ENCODE results near the gene ZNF536.

ZNF536 gene

DNA sequence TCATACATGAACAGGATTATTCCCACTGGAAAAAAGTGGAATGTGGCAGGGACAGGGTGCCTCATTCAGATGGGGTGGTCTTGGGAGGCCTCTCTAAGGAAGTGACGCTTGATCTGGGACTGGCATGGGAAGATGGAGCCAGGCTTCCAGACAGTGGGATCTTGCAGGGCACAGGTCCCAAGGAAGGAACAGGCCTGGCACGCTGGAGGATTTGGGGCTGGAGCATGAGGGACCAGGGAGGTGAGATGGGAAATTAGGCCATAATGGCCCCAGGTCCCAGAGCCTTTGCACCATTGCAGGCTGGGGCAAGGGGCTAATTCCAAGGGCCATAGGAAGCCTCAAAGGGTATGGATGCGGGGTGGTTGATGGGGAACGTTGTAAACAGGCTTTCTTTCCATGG, 9.2 kb downstream of the ZNF536 start:
- Histone ChIP-seq H4K91ac (ENCODE audit: low read length) (no peak overlapping the region), H3K4ac (ENCODE audit: low read depth in 1 of 2, low read length in 2 of 2) (no peak overlapping the region), H2BK12ac (ENCODE audit: low read length in 2 of 2) (no peak overlapping the region), H2BK15ac (ENCODE audit: low read depth, poor library complexity, severe bottlenecking) (no peak overlapping the region), H2BK120ac (ENCODE audit: low read depth, low read length) (no peak overlapping the region), H3K23ac (ENCODE audit: low read length in 2 of 2) (no peak overlapping the region), H4K8ac (ENCODE audit: low read length) (no peak overlapping the region), H3K27me3 (ENCODE audit: control insufficient read depth in 1 of 2, insufficient read depth in 1 of 2, low read length in 2 of 2) (peaks cover 1 to 2% of the 10 kb centered on the region in 2 experiments), H2BK5ac (ENCODE audit: low read depth, low read length, poor library complexity, severe bottlenecking) (no peak overlapping the region), H3K9me3 (ENCODE audit: control insufficient read depth, low read length) (no peaks in the 10 kb centered on the region), H3K9ac (ENCODE audit: low read length) (no peak overlapping the region), H3K14ac (ENCODE audit: low read length in 2 of 2) (no peak overlapping the region), H3K4me1 (ENCODE audit: control insufficient read depth, insufficient read depth, low read depth, low read length) (no peaks in the 10 kb centered on the region), H3K18ac (ENCODE audit: low read depth in 1 of 2, low read length in 2 of 2) (no peak overlapping the region), H3K79me1 (replicated peaks; ENCODE audit: low read length, poor library complexity, severe bottlenecking) (no peaks in the 10 kb centered on the region), H2AK5ac (ENCODE audit: low read length, severe bottlenecking) (no peak overlapping the region), H3K4me2 (ENCODE audit: low read length, poor library complexity, severe bottlenecking) (no peak overlapping the region), H2AFZ (ENCODE audit: low read depth, low read length) (no peak overlapping the region), H3K36me3 (ENCODE audit: control insufficient read depth in 1 of 2, insufficient read depth in 2 of 2, low read depth in 1 of 2, low read length in 2 of 2) (no peaks in the 10 kb centered on the region), H3K4me3 (ENCODE audit: insufficient read depth in 1 of 2, low read depth in 1 of 2, low read length in 2 of 2) (no peak overlapping the region), H3K27ac (ENCODE audit: low read length, poor library complexity, severe bottlenecking) (no peak overlapping the region)
- 59% methylated on average over 4 of the region's 4 CpGs for WGBS
- no peak for DNase-seq

DNA sequence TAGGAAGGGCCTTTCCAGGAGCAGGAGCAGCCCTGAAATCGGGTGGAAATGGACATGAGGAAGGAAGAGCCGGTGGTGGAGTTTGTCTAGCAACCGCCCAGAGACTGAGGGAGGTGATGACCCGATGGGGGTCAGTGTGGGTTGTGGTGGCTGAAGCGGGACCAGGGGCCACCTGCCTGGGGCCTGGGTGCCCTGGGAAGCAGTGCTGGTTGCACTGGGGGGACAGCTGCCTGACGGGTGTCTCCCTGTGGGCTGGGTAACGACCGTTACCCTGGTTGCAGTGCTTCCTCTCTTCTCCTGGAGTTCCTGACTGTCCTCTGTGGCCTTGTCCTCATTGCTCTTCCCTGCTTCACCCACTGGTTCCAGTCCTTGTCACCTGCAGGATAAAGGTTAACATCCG, 13.0 kb downstream of the ZNF536 start:
- Histone ChIP-seq H3K4me3 (ENCODE audit: insufficient read depth in 1 of 2, low read depth in 1 of 2, low read length in 2 of 2) (no peak overlapping the region), H2BK15ac (ENCODE audit: low read depth, poor library complexity, severe bottlenecking) (no peak overlapping the region), H3K9ac (ENCODE audit: low read length) (no peak overlapping the region), H2AK5ac (ENCODE audit: low read length, severe bottlenecking) (no peak overlapping the region), H4K91ac (ENCODE audit: low read length) (no peak overlapping the region), H3K36me3 (ENCODE audit: control insufficient read depth in 1 of 2, insufficient read depth in 2 of 2, low read depth in 1 of 2, low read length in 2 of 2) (no peaks in the 10 kb centered on the region), H3K23ac (ENCODE audit: low read length in 2 of 2) (no peak overlapping the region), H3K14ac (ENCODE audit: low read length in 2 of 2) (no peak overlapping the region), H3K9me3 (ENCODE audit: control insufficient read depth, low read length) (no peaks in the 10 kb centered on the region), H4K8ac (ENCODE audit: low read length) (no peak overlapping the region), H3K18ac (ENCODE audit: low read depth in 1 of 2, low read length in 2 of 2) (no peak overlapping the region), H3K4me1 (ENCODE audit: control insufficient read depth, insufficient read depth, low read depth, low read length) (no peaks in the 10 kb centered on the region), H3K27ac (ENCODE audit: low read length, poor library complexity, severe bottlenecking) (no peak overlapping the region), H3K4ac (ENCODE audit: low read depth in 1 of 2, low read length in 2 of 2) (no peak overlapping the region), H2BK12ac (ENCODE audit: low read length in 2 of 2) (no peak overlapping the region), H2BK120ac (ENCODE audit: low read depth, low read length) (no peak overlapping the region), H3K4me2 (ENCODE audit: low read length, poor library complexity, severe bottlenecking) (no peak overlapping the region), H2BK5ac (ENCODE audit: low read depth, low read length, poor library complexity, severe bottlenecking) (no peak overlapping the region), H3K27me3 (ENCODE audit: control insufficient read depth in 1 of 2, insufficient read depth in 1 of 2, low read length in 2 of 2) (no peaks in the 10 kb centered on the region), H2AFZ (ENCODE audit: low read depth, low read length) (no peak overlapping the region), H3K79me1 (replicated peaks; ENCODE audit: low read length, poor library complexity, severe bottlenecking) (no peaks in the 10 kb centered on the region)
- no peak for DNase-seq
- 75% methylated on average over 9 of the region's 9 CpGs for WGBS

DNA sequence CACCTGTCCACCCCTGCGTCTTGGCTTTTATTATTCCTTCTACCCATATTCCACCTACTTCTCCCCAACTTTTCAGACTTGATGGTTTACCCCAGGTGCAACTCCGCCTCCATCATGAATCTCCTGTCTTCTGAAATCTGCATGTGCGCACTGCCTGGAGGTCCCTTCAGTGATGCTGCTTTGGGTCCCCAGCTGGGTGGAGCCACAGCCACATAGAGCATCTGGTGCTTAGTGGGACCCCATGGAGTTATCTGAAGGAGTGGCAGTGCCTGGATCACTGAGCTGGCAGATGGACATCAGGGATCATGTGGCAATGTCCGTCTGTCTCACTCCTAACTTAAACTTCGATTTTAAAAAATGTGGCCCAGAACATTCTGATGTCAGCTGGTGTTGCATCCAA, 13.5 kb downstream of the ZNF536 start:
- Histone ChIP-seq H3K27ac (ENCODE audit: low read length, poor library complexity, severe bottlenecking) (no peak overlapping the region), H3K79me1 (replicated peaks; ENCODE audit: low read length, poor library complexity, severe bottlenecking) (no peaks in the 10 kb centered on the region), H3K4me2 (ENCODE audit: low read length, poor library complexity, severe bottlenecking) (no peak overlapping the region), H4K8ac (ENCODE audit: low read length) (no peak overlapping the region), H3K9me3 (ENCODE audit: control insufficient read depth, low read length) (no peaks in the 10 kb centered on the region), H3K36me3 (ENCODE audit: control insufficient read depth in 1 of 2, insufficient read depth in 2 of 2, low read depth in 1 of 2, low read length in 2 of 2) (no peaks in the 10 kb centered on the region), H2BK15ac (ENCODE audit: low read depth, poor library complexity, severe bottlenecking) (no peak overlapping the region), H3K9ac (ENCODE audit: low read length) (no peak overlapping the region), H3K27me3 (ENCODE audit: control insufficient read depth in 1 of 2, insufficient read depth in 1 of 2, low read length in 2 of 2) (no peaks in the 10 kb centered on the region), H3K14ac (ENCODE audit: low read length in 2 of 2) (no peak overlapping the region), H3K23ac (ENCODE audit: low read length in 2 of 2) (no peak overlapping the region), H2AFZ (ENCODE audit: low read depth, low read length) (no peak overlapping the region), H2BK12ac (ENCODE audit: low read length in 2 of 2) (no peak overlapping the region), H2AK5ac (ENCODE audit: low read length, severe bottlenecking) (no peak overlapping the region), H3K4me1 (ENCODE audit: control insufficient read depth, insufficient read depth, low read depth, low read length) (no peaks in the 10 kb centered on the region), H4K91ac (ENCODE audit: low read length) (no peak overlapping the region), H3K18ac (ENCODE audit: low read depth in 1 of 2, low read length in 2 of 2) (no peak overlapping the region), H3K4ac (ENCODE audit: low read depth in 1 of 2, low read length in 2 of 2) (no peak overlapping the region), H2BK5ac (ENCODE audit: low read depth, low read length, poor library complexity, severe bottlenecking) (no peak overlapping the region), H3K4me3 (ENCODE audit: insufficient read depth in 1 of 2, low read depth in 1 of 2, low read length in 2 of 2) (no peak overlapping the region), H2BK120ac (ENCODE audit: low read depth, low read length) (no peak overlapping the region)
- WGBS = 75% methylated on average over 5 of the region's 5 CpGs
- no peak for DNase-seq

DNA sequence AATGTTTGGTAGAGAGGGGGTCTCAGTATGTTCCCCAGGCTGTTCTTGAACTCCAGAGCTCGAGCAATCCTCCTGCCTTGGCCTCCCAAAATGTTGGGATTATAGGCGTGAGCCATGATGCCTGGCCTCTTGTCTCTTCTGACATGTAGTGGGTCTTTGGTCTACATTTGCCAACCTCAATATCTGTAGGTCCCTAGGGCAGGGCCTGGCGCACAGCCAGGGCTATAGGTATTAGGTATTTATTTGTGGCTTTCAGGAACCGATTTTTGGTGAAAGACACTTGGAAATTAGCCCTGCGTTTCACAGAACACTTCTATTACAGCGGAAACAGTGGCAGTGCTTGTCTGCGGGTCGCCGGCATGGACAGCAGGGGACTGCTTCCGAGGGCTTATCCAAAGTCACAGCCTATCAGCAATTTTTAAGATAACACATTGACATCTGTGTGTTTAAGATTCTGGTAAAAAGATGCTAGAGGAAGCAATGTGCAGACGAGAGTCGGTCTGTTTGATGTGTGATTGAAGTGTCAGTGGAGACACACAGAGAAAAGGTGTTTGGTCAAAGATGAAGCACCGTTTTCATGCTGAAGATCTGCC, 14.5 kb downstream of the ZNF536 start:
- Histone ChIP-seq H3K4ac (ENCODE audit: low read depth in 1 of 2, low read length in 2 of 2) (no peak overlapping the region), H2BK120ac (ENCODE audit: low read depth, low read length) (no peak overlapping the region), H3K9ac (ENCODE audit: low read length) (no peak overlapping the region), H2BK5ac (ENCODE audit: low read depth, low read length, poor library complexity, severe bottlenecking) (no peak overlapping the region), H2AFZ (ENCODE audit: low read depth, low read length) (no peak overlapping the region), H3K23ac (ENCODE audit: low read length in 2 of 2) (no peak overlapping the region), H3K18ac (ENCODE audit: low read depth in 1 of 2, low read length in 2 of 2) (no peak overlapping the region), H3K9me3 (ENCODE audit: control insufficient read depth, low read length) (no peaks in the 10 kb centered on the region), H3K4me1 (ENCODE audit: control insufficient read depth, insufficient read depth, low read depth, low read length) (no peaks in the 10 kb centered on the region), H3K27me3 (ENCODE audit: control insufficient read depth in 1 of 2, insufficient read depth in 1 of 2, low read length in 2 of 2) (no peaks in the 10 kb centered on the region), H3K27ac (ENCODE audit: low read length, poor library complexity, severe bottlenecking) (no peak overlapping the region), H3K36me3 (ENCODE audit: control insufficient read depth in 1 of 2, insufficient read depth in 2 of 2, low read depth in 1 of 2, low read length in 2 of 2) (no peaks in the 10 kb centered on the region), H3K14ac (ENCODE audit: low read length in 2 of 2) (no peak overlapping the region), H3K4me2 (ENCODE audit: low read length, poor library complexity, severe bottlenecking) (no peak overlapping the region), H4K8ac (ENCODE audit: low read length) (no peak overlapping the region), H2AK5ac (ENCODE audit: low read length, severe bottlenecking) (no peak overlapping the region), H3K79me1 (replicated peaks; ENCODE audit: low read length, poor library complexity, severe bottlenecking) (no peaks in the 10 kb centered on the region), H2BK15ac (ENCODE audit: low read depth, poor library complexity, severe bottlenecking) (no peak overlapping the region), H2BK12ac (ENCODE audit: low read length in 2 of 2) (no peak overlapping the region), H3K4me3 (ENCODE audit: insufficient read depth in 1 of 2, low read depth in 1 of 2, low read length in 2 of 2) (no peak overlapping the region), H4K91ac (ENCODE audit: low read length) (no peak overlapping the region)
- 58% methylated on average over 13 of the region's 13 CpGs for WGBS
- DNase-seq = no peak

Measured in mesenchymal stem cell (in vitro differentiated cells and primary cell).